Effector CD4-positive, alpha-beta T cell (primary cell): ENCODE measurements around the gene NEK4.
"Not testable (repeated sequence)": the region's sequence is repeated elsewhere in the genome, so short reads cannot be mapped to it uniquely, and the experiment has no call there.

Experiments
- DNase-seq: peaks from one replicate; pipeline ENCODE4 v3.0.0-alpha.2; 2020

The NEK4 gene

DNA sequence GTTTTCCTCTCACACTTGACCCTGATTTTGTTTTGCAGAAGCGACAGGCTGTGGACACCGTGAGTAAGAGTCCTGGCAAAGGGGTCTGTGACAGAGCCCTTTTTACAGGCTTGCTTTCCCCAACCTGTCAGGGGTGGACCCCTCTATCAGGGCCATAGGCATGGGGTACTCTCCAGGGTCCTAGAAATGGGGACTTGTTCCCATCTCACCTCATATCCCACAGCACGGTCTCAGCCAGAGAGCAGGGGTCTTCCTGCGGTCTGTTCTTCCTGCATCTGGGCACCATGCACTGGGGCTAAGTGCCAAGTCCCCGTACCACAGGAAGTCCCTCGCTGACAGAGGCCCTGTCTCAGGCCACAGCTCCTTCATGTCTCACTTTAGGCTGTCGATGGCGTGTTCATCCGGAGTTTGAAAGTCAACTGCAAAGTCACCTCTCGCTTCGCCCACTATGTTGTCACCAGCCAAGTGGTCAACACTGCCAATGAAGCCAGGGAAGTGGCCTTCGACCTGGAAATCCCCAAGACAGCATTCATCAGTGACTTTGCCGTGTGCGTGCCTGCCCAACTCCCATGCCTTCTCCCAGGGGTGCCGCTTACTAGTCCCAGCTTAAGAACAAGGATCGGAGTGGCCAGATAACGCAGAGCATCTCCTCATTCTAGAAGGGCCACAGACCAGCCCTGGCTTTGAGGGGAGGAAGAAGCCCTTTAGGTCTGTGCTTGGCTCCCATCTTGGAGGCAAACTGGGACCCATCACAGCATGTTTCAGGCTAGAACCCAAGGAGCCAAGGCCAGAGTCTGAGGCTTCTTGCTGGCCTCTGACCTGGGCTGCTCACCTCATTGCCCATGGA is 7.4 kb upstream of the NEK4 start:
- DNase-seq: no peak

- no peak for DNase-seq
Observed at GRCh38 chr3:52777127-52777958, 6.6 kb upstream of the NEK4 start, which contains the start of gene ITIH1. TSS of gene ITIH1 (plus strand) at chr3:52777599. CDS start at chr3:52777616, 17 bp downstream.

GRCh38 chr3:52776486-52776885 is 5.7 kb upstream of the NEK4 start:
- not testable (repeated sequence) for DNase-seq

DNA sequence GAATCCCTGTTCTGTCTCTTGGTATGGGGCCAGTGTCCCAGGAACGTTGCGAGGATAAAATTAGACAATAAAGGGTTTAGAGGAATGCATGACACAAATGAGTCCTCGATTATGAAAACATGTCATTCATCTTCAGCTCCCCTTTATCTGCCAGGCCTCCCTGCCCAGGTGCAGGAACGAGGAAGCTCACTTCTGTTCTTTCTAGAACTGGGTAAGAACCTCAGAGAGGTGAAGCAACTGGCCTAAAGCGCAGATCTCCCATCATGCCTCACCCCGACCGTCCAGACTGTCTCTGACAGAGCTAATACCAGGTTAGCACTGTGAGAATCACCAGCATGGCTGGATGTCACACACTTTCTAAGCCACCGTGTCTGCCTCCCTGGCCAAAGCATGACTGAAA is 5.1 kb upstream of the NEK4 start:
- DNase-seq: no peak

GRCh38 chr3:52774901-52775864 is 4.4 kb upstream of the NEK4 start:
- DNase-seq: no peak

DNA sequence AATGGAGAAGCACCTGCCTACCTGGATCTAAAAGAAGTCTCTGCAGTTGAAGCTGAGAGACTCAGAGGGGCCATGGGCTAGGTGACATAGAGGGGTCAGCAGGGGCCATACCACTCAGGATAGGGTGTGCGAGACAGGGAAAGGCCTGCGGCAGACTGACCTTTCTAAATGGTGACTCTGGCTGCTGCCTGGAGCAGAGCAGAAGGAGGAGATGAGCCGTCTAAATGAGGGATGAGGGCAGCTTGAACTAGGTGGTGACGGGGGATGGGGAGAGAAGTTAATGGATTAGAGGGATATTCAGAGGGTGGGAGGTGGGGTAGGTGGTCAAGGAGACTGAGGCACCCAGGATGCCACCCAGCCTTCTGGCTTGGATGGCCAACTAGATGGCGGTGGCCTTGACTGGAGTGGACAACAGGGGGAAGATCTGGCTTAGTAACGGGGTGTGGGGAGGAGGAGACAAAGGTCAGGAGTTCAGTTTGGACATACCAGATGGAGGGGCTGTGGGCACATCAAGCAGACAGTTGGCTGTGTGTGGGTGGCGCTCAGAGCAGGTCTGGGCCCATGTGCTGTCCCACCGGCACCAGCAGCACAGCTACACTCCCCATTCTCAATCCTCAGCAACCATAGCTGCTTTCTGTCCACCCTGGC is 3.5 kb upstream of the NEK4 start:
- DNase-seq: no peak

- DNase-seq: no peak
Observed at GRCh38 chr3:52773361-52774065, 2.8 kb upstream of the NEK4 start.

GRCh38 chr3:52771702-52772101 is 962 bp upstream of the NEK4 start:
- no peak for DNase-seq

DNA sequence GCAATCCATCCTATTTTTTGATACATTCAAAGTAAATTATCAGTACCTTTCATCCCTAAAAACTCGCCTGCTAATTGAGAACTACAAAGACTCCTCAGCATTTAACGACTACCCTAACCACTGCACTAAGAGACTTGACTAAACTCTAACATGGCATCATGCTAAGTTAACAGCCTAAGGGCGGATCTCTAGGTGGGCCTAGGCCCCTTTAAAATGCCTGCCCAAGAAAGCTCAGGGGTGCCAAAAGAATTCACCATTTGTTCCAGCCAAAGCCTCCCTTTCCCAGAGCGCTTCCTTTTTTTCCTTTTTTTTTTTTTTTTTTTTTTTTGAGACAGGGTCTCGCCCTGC is 568 bp upstream of the NEK4 start:
- no peak for DNase-seq

DNA sequence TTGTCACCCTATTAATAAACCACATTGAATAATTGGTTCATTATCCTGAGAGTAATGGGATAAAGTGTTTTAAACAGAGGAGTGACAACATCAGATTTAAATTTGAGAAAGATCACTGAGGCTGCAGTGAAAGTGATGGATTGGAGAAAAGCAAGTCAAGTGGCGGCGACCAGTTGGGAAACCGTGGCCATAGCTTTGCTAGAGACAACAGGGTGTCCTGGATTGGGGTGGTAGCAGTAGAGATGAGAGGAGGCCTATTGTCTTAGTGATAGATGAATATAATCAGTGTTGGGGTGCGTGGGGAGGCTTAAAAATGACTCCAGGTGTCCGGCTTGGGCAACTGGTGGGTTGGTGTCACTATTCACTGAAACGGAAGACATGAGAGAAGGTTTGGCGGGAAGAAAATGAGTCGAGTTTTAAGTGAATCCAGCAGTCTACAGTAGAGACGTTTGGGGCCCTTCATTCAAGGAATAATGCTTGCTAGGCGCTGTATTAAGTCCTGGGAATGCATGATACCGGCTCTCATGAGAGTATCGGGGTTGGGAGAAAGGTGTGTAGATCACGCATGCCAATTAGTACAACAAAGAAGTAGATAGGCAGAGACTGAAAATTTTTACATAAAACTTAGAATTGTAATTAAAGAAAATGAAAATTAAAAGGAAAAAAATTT is 819 bp downstream of the NEK4 start:
- no peak for DNase-seq

DNA sequence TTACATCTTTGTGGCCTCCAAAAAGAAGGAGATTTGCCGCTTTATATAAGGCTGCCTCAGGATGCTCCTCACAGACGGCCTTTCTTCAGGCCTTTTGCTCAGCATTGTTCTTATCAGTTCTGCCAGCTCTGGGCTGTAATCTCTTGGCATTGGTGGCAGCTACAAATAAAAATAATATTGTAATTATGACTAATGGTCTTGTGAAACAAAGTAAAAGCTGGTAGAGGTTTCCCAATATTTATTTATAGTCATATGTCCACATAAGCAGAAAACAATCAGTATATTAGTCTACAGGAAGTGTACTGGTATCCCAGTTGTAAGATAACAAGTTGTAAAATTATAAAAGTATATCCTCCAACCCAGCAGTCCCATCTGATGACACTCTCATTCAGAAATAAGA is 7.3 kb downstream of the NEK4 start:
- no peak for DNase-seq

- DNase-seq: no peak
Observed at GRCh38 chr3:52756141-52756540, 14.6 kb downstream of the NEK4 start.

DNA sequence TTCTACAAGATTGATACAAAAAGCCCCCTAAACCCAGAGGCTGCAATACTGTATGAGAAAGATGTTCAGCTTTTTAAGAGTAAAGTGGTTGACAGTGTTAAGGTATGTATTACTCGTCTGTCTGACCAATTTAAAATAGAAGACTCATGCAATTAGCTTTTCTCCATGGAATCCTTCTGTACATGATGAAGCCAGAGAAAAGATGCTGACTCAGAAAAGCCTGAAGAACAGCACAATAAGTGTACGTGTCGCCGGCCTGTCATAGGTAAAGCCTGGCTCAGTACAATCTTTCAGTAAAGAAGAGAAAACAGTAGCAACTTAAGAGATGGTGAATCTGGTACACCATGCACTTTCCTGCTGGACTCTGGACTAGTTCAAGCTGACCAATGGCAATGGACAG is 16.4 kb downstream of the NEK4 start:
- DNase-seq: no peak

- no peak for DNase-seq
Observed at GRCh38 chr3:52752045-52752660, 18.6 kb downstream of the NEK4 start.

DNA sequence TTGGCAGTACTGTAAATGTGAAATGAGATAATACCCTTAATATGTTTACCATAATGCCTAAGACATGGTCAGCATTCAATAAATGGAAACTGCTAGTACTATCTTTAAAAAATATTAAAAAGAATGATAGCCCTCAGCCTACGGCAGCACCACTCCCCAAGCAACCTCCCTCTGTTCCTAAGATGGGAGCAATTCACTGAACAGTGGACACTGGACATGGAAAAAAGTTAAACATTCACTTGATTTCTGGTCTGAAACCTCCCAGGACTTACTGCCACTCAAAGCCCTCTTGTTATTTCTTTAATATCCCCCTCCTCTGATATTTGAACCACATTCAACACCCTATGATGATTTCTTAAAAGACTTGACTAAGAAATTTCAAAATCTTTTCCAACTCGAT is 27.0 kb downstream of the NEK4 start:
- no peak for DNase-seq

GRCh38 chr3:52743152-52743551 is 27.6 kb downstream of the NEK4 start:
- DNase-seq: no peak

DNA sequence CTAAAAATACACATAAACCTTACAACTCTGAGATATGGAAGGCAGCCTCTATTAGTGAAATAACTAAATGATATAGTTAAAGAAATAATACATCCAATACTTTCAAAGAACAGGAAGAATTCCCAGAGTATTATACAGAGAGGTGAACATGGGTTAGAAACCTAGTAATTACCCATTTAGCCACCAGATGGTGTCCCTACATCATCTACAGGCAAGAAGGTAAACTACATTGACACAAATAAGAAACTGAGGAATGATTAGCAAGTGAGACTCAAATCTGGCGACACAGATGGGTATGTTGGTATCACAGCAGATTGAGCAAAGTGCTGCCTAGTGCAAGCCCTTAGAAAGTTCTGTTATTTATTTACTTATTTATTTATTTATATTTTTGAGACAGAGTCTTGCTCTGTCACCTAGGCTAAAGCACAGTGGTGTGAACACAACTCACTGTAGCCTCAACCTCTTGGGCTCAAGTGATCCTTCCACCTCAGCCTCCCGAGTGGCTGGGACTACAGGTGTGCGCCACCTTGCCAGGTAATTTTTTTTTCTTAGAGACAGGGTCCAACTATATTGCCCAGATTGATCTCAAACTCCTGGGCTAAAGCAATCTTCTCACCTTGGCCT is 28.2 kb downstream of the NEK4 start:
- no peak for DNase-seq

DNA sequence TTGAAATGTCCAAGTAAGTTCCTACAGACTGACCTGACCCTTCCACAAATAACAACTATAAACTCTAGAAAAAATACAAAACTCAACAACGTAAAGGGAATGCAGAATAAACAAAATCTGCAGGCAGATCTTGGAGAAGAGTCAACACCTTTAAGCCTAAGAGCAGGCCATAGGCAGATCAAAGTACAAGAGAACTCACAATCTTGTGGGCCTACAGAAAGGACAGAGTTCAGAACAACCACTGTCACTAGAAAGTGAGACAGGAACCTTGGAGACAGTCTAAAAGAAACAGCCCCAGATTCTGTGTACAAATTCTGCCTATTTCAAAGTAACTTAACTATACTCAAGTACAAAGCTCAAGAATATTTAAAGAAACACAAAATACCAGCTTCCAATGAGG is 31.0 kb downstream of the NEK4 start:
- no peak for DNase-seq

GRCh38 chr3:52733256-52733891 is 37.4 kb downstream of the NEK4 start:
- no peak for DNase-seq

- no peak for DNase-seq
Observed at GRCh38 chr3:52731590-52731989, 39.1 kb downstream of the NEK4 start.
